Activated CD8-positive, alpha-beta memory T cell treated with anti-CD3 and anti-CD28 coated beads, Interleukin-2, amount 10 ng/mL, durations not matched to agents 7 days and 5 days (primary cell): ENCODE results near the gene RNF4. TPM values are rescaled to one million over a fixed set of nuclear protein-coding genes. Genes with fewer than 3 reads are reported as not detected.
"Not testable (repeated sequence)": the region's sequence is repeated elsewhere in the genome, so short reads cannot be mapped to it uniquely, and the experiment has no call there.

ENCODE experiments used
- ATAC-seq: fragments of 150-1000 bp; cut with Tn5 transposase; one replicate; pipeline ENCODE4 v1.10.0; 2021; ENCODE audit warnings: moderate library complexity
- CTCF ChIA-PET: fragments of 350-600 bp; sonication (Branson Sonifier 250); formaldehyde crosslinking; loops from one replicate; lab custom pipeline; 2021; ENCODE audit warnings: antibody characterized with exemption; lab: Charles Lee
- DNase-seq: peaks from one replicate; pipeline ENCODE4 v3.0.0-alpha.2; 2020
- H3K27ac Mint-ChIP-seq: one replicate; pipeline ENCODE4 v1.8.0; 2021; ENCODE audit warnings: mild to moderate bottlenecking, mixed read lengths
- H3K27me3 Mint-ChIP-seq: one replicate; pipeline ENCODE4 v1.8.0; 2021; ENCODE audit warnings: mixed read lengths
- H3K36me3 Mint-ChIP-seq: one replicate; pipeline ENCODE4 v1.8.0; 2021; ENCODE audit warnings: mild to moderate bottlenecking, mixed read lengths
- H3K4me1 Mint-ChIP-seq: one replicate; pipeline ENCODE4 v1.8.0; 2021; ENCODE audit warnings: mixed read lengths
- H3K4me3 Mint-ChIP-seq: one replicate; pipeline ENCODE4 v1.8.0; 2021; ENCODE audit warnings: mild to moderate bottlenecking, moderate library complexity, mixed read lengths
- H3K9me3 Mint-ChIP-seq: one replicate; pipeline ENCODE4 v1.8.0; 2022; ENCODE audit warnings: low read depth, mixed read lengths
- total RNA-seq, 2 experiments: library from RNA; stranded (reverse); gene quantifications; one replicate each; pipeline ENCODE4 v1.2.3, GENCODE V29; 2021

The RNF4 gene
- total RNA-seq, 2 experiments from 2014 or later, result 108 to 116 TPM

- not testable (repeated sequence) for DNase-seq, H3K27me3 Mint-ChIP-seq, H3K4me3 Mint-ChIP-seq, H3K9me3 Mint-ChIP-seq, ATAC-seq, H3K36me3 Mint-ChIP-seq, H3K27ac Mint-ChIP-seq, H3K4me1 Mint-ChIP-seq
- CTCF ChIA-PET, result interaction anchor here (4.5 kb wide), 1 partner anchor 11 kb away, joined by 16 read pairs; no protein-coding TSS in a partner anchor
Observed at GRCh38 chr4:2429945-2430757, 38.8 kb upstream of the RNF4 start.

GRCh38 chr4:2432004-2432403, 36.9 kb upstream of the RNF4 start:
- no peak overlapping the region for H3K27ac Mint-ChIP-seq
- CTCF ChIA-PET, result interaction anchor here (0.7 to 2.2 kb wide), 4 partner anchors 10 to 212 kb away, joined by 3 to 9 read pairs (median 4); partner anchors contain the start of gene CFAP99
- H3K4me3 Mint-ChIP-seq, result no peak overlapping the region

DNA sequence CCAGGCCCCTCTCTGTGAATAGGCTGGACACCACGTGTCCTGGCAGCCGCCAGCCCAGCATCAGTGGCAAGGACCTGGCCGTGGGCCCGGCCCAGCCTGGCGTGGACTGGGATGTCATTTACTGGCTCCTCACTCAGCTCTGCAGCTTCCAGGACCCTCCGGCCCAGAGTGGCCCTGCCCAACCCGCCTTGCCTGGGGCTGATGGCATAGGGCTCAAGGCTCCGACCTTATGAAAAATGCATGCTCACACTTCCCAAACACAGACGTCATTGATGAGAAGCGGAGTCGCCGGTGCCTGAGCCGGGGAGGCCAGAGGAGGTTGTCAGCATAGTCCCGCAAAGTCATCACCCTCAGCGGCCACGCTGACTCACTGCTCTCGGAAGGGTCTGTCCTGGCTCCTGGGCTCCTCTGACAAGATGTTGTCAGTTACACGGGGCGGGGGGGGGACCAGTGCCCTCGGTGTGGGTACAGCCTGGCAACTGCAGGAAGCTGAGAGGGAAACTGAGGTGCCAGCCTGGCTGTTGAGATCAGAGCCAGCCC, 35.8 kb upstream of the RNF4 start:
- H3K4me3 Mint-ChIP-seq, result no peak overlapping the region
- H3K4me1 Mint-ChIP-seq, result no peaks in the 10 kb centered on the region
- CTCF ChIA-PET, result interaction anchor here (0.9 to 2.2 kb wide), 2 partner anchors 9 to 14 kb away, joined by 3 to 9 read pairs; partner anchors contain the start of gene CFAP99
- no peaks in the 10 kb centered on the region for H3K9me3 Mint-ChIP-seq
- DNase-seq, result no peak
- H3K27ac Mint-ChIP-seq, result no peak overlapping the region
- H3K27me3 Mint-ChIP-seq, result no peaks in the 10 kb centered on the region
- H3K36me3 Mint-ChIP-seq, result no peaks in the 10 kb centered on the region
- no peak for ATAC-seq

More at GRCh38 chr4:2432004-2432403, 36.9 kb upstream of the RNF4 start:
- Mint-ChIP-seq H3K9me3 (no peaks in the 10 kb centered on the region), H3K4me1 (no peaks in the 10 kb centered on the region), H3K27me3 (no peaks in the 10 kb centered on the region), H3K36me3 (no peaks in the 10 kb centered on the region)
- ATAC-seq (no peak), DNase-seq (no peak)

- no peaks in the 10 kb centered on the region for H3K4me1 Mint-ChIP-seq
- H3K9me3 Mint-ChIP-seq, result no peaks in the 10 kb centered on the region
- DNase-seq (no peak), ATAC-seq (no peak)
- CTCF ChIA-PET, result interaction anchor here (1.0 kb wide), 1 partner anchor 15 kb away, joined by 3 read pairs; no protein-coding TSS in a partner anchor
- H3K27me3 Mint-ChIP-seq, result no peaks in the 10 kb centered on the region
- no peaks in the 10 kb centered on the region for H3K36me3 Mint-ChIP-seq
- H3K4me3 Mint-ChIP-seq, result no peak overlapping the region
- no peak overlapping the region for H3K27ac Mint-ChIP-seq
Observed at GRCh38 chr4:2433609-2434350, 35.1 kb upstream of the RNF4 start.

DNA sequence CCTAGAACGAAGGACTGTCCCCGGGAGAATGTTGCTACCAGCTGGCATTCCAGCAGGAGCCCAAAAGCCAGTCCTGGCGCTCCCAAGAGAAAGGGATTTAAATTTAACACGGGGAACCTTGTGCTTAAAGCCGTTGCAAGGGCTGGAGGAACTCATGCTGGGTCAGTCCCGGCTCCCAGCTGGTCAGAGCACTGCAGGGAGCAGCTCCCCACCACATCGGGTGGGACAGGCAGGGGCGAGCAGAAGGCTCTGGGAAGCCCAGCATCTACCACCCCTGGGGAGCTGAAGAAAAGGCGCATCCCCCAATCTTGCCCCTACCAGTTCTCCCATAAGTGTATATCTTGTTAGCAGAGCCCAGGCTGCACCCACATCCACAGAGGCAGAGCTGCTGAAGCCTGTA, 34.5 kb upstream of the RNF4 start:
- no peak overlapping the region for H3K4me3 Mint-ChIP-seq
- CTCF ChIA-PET, result interaction anchor here (1.0 kb wide), 1 partner anchor 15 kb away, joined by 3 read pairs; no protein-coding TSS in a partner anchor
- no peak overlapping the region for H3K27ac Mint-ChIP-seq

DNA sequence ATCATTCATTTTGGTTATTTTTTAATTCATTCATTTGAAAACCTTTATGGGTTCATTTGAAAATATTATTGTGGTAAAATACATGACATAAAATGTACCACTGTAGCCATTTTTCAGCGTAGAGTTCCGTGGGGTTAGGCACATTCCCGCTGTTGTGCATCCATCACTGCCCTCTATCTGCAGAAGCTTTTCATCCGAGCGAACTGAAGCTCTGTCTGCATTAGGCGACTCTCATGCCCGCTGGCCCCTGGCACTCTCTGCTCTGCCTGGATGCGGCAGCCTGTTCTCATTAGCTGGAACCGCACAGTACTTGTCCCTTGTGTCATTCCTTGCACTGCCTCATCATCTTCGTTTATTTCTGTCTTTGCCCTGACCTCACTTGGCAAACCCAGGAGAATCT, 32.6 kb upstream of the RNF4 start:
- DNase-seq, result no peak
- Mint-ChIP-seq H3K27me3 (no peaks in the 10 kb centered on the region), H3K4me1 (no peaks in the 10 kb centered on the region), H3K9me3 (no peaks in the 10 kb centered on the region), H3K27ac (no peak overlapping the region), H3K36me3 (no peaks in the 10 kb centered on the region), H3K4me3 (no peak overlapping the region)
- no peak for ATAC-seq
- CTCF ChIA-PET, result no interaction called here

More for the DNA sequence above, 34.5 kb upstream of the RNF4 start:
- Mint-ChIP-seq H3K36me3 (no peaks in the 10 kb centered on the region), H3K4me1 (no peaks in the 10 kb centered on the region), H3K27me3 (no peaks in the 10 kb centered on the region), H3K9me3 (no peaks in the 10 kb centered on the region)
- DNase-seq (no peak), ATAC-seq (no peak)

GRCh38 chr4:2436761-2437474, 32.0 kb upstream of the RNF4 start:
- Mint-ChIP-seq H3K27ac (no peak overlapping the region), H3K4me1 (peaks cover 3% of the 10 kb centered on the region), H3K9me3 (no peaks in the 10 kb centered on the region), H3K27me3 (no peaks in the 10 kb centered on the region), H3K36me3 (no peaks in the 10 kb centered on the region), H3K4me3 (no peak overlapping the region)
- DNase-seq, result no peak
- ATAC-seq, result no peak
- CTCF ChIA-PET, result no interaction called here

- H3K4me1 Mint-ChIP-seq, result peaks cover 3% of the 10 kb centered on the region
- ATAC-seq (no peak), DNase-seq (no peak)
- no peaks in the 10 kb centered on the region for H3K27me3 Mint-ChIP-seq
- no peaks in the 10 kb centered on the region for H3K9me3 Mint-ChIP-seq
- no peaks in the 10 kb centered on the region for H3K36me3 Mint-ChIP-seq
- H3K27ac Mint-ChIP-seq, result no peak overlapping the region
- no peak overlapping the region for H3K4me3 Mint-ChIP-seq
- CTCF ChIA-PET, result no interaction called here
Observed at GRCh38 chr4:2437475-2438215, 31.3 kb upstream of the RNF4 start.

- Mint-ChIP-seq H3K27ac (no peak overlapping the region), H3K27me3 (no peaks in the 10 kb centered on the region), H3K4me3 (no peak overlapping the region), H3K9me3 (no peaks in the 10 kb centered on the region), H3K36me3 (no peaks in the 10 kb centered on the region), H3K4me1 (peaks cover 3% of the 10 kb centered on the region)
- CTCF ChIA-PET, result interaction anchor here (1.2 to 7.9 kb wide), 2 partner anchors 16 to 220 kb away, joined by 4 to 71 read pairs; no protein-coding TSS in a partner anchor
- ATAC-seq (no peak), DNase-seq (no peak)
Observed at GRCh38 chr4:2438822-2439718, 29.8 kb upstream of the RNF4 start.

DNA sequence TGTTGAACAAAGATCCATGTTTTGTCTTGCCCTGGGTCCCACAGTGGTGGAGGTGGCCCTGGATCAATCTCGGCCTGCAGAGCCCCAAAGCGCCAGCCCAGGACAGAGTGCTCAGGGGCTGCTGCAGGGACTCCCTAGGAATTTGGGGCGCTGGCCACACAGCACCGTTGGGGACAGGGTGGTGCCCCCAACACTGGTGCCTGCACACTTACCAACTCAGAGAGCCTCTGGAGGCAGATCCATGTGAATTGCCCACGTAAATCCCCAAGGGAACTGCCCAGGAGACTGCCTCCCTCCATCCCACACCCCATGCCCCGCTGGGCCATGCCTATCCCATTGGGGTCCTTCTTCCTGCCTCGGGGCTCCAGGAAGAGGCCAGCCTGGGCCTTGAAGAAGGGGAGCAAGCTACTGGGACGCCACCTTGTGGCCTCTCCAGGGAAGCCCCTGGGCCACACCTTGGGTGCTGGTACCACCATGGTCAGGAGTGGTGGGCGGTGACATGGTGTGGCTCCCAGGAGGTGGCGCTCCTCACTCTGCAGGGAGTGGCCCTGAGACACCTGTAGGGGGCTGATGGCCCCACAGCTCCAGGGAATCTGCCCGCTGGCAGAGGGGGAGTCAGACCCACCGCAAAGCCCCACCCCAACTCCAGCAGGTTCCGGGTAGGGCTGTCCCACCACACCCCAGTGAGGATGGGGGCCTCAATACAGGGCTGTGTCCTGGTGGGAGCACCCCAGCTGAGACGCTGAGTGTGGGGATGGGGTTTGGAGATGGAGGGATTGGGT, 27.3 kb upstream of the RNF4 start:
- no peak overlapping the region for H3K27ac Mint-ChIP-seq
- no peak overlapping the region for H3K4me3 Mint-ChIP-seq
- H3K4me1 Mint-ChIP-seq, result peaks cover 3% of the 10 kb centered on the region
- DNase-seq, result peak; percentile 88
- CTCF ChIA-PET, result interaction anchor here (0.6 to 7.9 kb wide), 27 partner anchors 9 to 514 kb away, joined by 3 to 71 read pairs (median 6); partner anchors contain the start of genes CFAP99, HAUS3, POLN and RNF4
- H3K36me3 Mint-ChIP-seq, result no peaks in the 10 kb centered on the region
- peak; percentile 96 for ATAC-seq
- no peaks in the 10 kb centered on the region for H3K9me3 Mint-ChIP-seq
- H3K27me3 Mint-ChIP-seq, result no peaks in the 10 kb centered on the region
